DOHH2 (cell line): Measurements from ENCODE around the gene PROSER1.

Experiments
- H3F3A ChIP-seq: fragments of 200-600 bp; sonication (generic), shearing (Covaris generic); 2 replicates; pipeline ENCODE4 v1.6.0; 2016; ENCODE audit warnings: antibody characterized with exemption, mild to moderate bottlenecking; ENCODE audit not compliant: control insufficient read depth, insufficient read depth
- H3K27ac ChIP-seq: fragments of 200-600 bp; sonication (generic); 2 replicates; pipeline ENCODE4 v1.5.1; 2014; ENCODE audit warnings: low read depth, mild to moderate bottlenecking, low read length, moderate library complexity
- H3K27me3 ChIP-seq: fragments of 200-600 bp; sonication (generic); 2 replicates; pipeline ENCODE4 v1.6.1; 2014; ENCODE audit warnings: mild to moderate bottlenecking, low read length, mixed read lengths; ENCODE audit not compliant: control insufficient read depth
- H3K36me3 ChIP-seq: fragments of 200-600 bp; sonication (generic); 2 replicates; pipeline ENCODE4 v1.6.1; 2014; ENCODE audit warnings: mild to moderate bottlenecking, low read length, moderate library complexity, mixed read lengths; ENCODE audit not compliant: control insufficient read depth
- H3K4me1 ChIP-seq: fragments of 200-600 bp; sonication (generic); 2 replicates; pipeline ENCODE4 v1.6.1; 2014; ENCODE audit warnings: mild to moderate bottlenecking, low read length, mixed read lengths; ENCODE audit not compliant: control insufficient read depth
- H3K4me2 ChIP-seq: fragments of 200-600 bp; sonication (generic); 2 replicates; pipeline ENCODE4 v1.6.0; 2014; ENCODE audit warnings: mild to moderate bottlenecking, low read length, moderate library complexity
- H3K4me3 ChIP-seq: fragments of 200-600 bp; sonication (generic); 2 replicates; pipeline ENCODE4 v1.5.1; 2014; ENCODE audit warnings: mild to moderate bottlenecking, low read length, mixed read lengths
- H3K79me2 ChIP-seq: fragments of 200-600 bp; sonication (generic); 2 replicates; pipeline ENCODE4 v1.6.1; 2014; ENCODE audit warnings: mild to moderate bottlenecking, low read length, mixed read lengths; ENCODE audit not compliant: control insufficient read depth
- H3K9me2 ChIP-seq: fragments of 200-600 bp; sonication (generic); replicated peaks from 2 replicates; pipeline ENCODE4 v1.6.1; 2014; ENCODE audit warnings: mild to moderate bottlenecking, low read length, mixed read lengths; ENCODE audit not compliant: control insufficient read depth
- H3K9me3 ChIP-seq: fragments of 200-600 bp; sonication (generic); 2 replicates; pipeline ENCODE4 v1.6.1; 2014; ENCODE audit warnings: antibody characterized with exemption, low read length, mixed read lengths; ENCODE audit not compliant: control insufficient read depth, insufficient read depth
- H4K20me1 ChIP-seq: fragments of 200-600 bp; sonication (generic); 2 replicates; pipeline ENCODE4 v1.6.0; 2014; ENCODE audit warnings: low read depth, mild to moderate bottlenecking, antibody characterized with exemption, low read length, moderate library complexity; ENCODE audit not compliant: control insufficient read depth, insufficient read depth
- CTCF ChIP-seq: fragments of 200-600 bp; sonication (generic); IDR thresholded peaks from one replicate; pipeline ENCODE4 v1.5.1; 2014; ENCODE audit warnings: antibody characterized with exemption, mild to moderate bottlenecking, low read depth, low read length; ENCODE audit not compliant: poor library complexity, severe bottlenecking
- EZH2phosphoT487 ChIP-seq: fragments of 200-600 bp; sonication (generic); IDR thresholded peaks from 2 replicates; pipeline ENCODE4 v1.6.1; 2017; ENCODE audit warnings: borderline replicate concordance, mild to moderate bottlenecking, antibody characterized with exemption, low read length, moderate library complexity, mixed read lengths

PROSER1 gene

GRCh38 chr13:39032150-39032549 is 5.7 kb downstream of the PROSER1 start:
- no peak overlapping the region for H3K4me2 ChIP-seq
- H3K36me3 ChIP-seq: peaks cover 56% of the 10 kb centered on the region
- no peaks in the 10 kb centered on the region for H4K20me1 ChIP-seq
- no peak overlapping the region for H3K27ac ChIP-seq
- H3F3A ChIP-seq: no peaks in the 10 kb centered on the region
- TF ChIP-seq CTCF (no peak), EZH2phosphoT487 (no peak)
- H3K4me3 ChIP-seq: no peak overlapping the region
- H3K27me3 ChIP-seq: no peaks in the 10 kb centered on the region
- H3K9me3 ChIP-seq: no peaks in the 10 kb centered on the region
- H3K79me2 ChIP-seq: peaks cover 63% of the 10 kb centered on the region
- no peaks in the 10 kb centered on the region for H3K9me2 ChIP-seq
- H3K4me1 ChIP-seq: peaks cover 18% of the 10 kb centered on the region

- H3K36me3 ChIP-seq: peaks cover 89% of the 10 kb centered on the region
- no peak overlapping the region for H3K4me3 ChIP-seq
- no peaks in the 10 kb centered on the region for H3K27me3 ChIP-seq
- peaks cover 3% of the 10 kb centered on the region; the same call in 1 of the 2 replicates for H3K79me2 ChIP-seq
- H3K4me1 ChIP-seq: no peaks in the 10 kb centered on the region
- no peaks in the 10 kb centered on the region for H3F3A ChIP-seq
- H3K9me3 ChIP-seq: no peaks in the 10 kb centered on the region
- TF ChIP-seq CTCF (no peak), EZH2phosphoT487 (no peak)
- no peaks in the 10 kb centered on the region for H4K20me1 ChIP-seq
- H3K27ac ChIP-seq: no peak overlapping the region
- no peaks in the 10 kb centered on the region for H3K9me2 ChIP-seq
- no peak overlapping the region for H3K4me2 ChIP-seq
These were observed 12.5 kb downstream of the PROSER1 start for GRCh38 chr13:39025433-39025839.

GRCh38 chr13:39023761-39024160 is 14.1 kb downstream of the PROSER1 start:
- Histone ChIP-seq H3K4me1 (no peaks in the 10 kb centered on the region), H3K36me3 (peaks cover 77% of the 10 kb centered on the region), H3F3A (no peaks in the 10 kb centered on the region), H3K79me2 (no peaks in the 10 kb centered on the region), H4K20me1 (no peaks in the 10 kb centered on the region), H3K27ac (no peak overlapping the region), H3K4me3 (no peak overlapping the region), H3K27me3 (no peaks in the 10 kb centered on the region), H3K9me2 (no peaks in the 10 kb centered on the region), H3K9me3 (no peaks in the 10 kb centered on the region), H3K4me2 (no peak overlapping the region)
- TF ChIP-seq CTCF (no peak), EZH2phosphoT487 (no peak)

GRCh38 chr13:39023316-39023715 is 14.6 kb downstream of the PROSER1 start:
- Histone ChIP-seq H3K27me3 (no peaks in the 10 kb centered on the region), H3K79me2 (no peaks in the 10 kb centered on the region), H3K36me3 (peaks cover 74% of the 10 kb centered on the region), H3K9me2 (no peaks in the 10 kb centered on the region), H3K27ac (no peak overlapping the region), H4K20me1 (no peaks in the 10 kb centered on the region), H3F3A (no peaks in the 10 kb centered on the region), H3K9me3 (no peaks in the 10 kb centered on the region), H3K4me2 (no peak overlapping the region), H3K4me1 (no peaks in the 10 kb centered on the region), H3K4me3 (no peak overlapping the region)
- TF ChIP-seq EZH2phosphoT487 (no peak), CTCF (no peak)
